HL-60 (cell line): ENCODE measurements around the gene GRIK5.

Source experiments
- POLR2AphosphoS5 ChIP-seq: IDR thresholded peaks from 2 replicates; pipeline ENCODE4 v1.6.1; 2012; ENCODE audit warnings: low read depth
- TF ChIP-seq, protein P1 (sequence below): IDR thresholded peaks from one replicate; pipeline ENCODE4 v1.5.1; 2011; ENCODE audit warnings: low read length, control low read depth, inconsistent platforms; ENCODE audit not compliant: insufficient read depth

DNA sequence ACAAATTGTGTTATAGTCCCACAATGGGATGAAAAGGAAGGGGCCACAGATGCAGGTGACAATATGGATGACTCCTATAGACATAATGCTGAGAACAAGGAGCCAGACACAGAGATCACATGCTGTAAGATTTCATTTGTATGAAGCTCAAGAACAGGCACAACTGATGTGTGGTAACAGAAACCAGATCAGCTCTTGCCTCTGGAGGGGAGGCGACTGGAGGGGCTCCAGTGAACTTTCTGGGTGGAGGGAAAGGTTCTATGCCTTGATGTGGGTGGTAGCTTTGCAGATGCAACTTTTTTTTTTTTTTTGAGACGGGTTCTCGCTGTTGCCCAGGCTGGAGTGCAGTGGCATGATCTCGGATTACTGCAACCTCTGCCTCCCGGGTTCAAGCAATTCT is 104.9 kb downstream of the GRIK5 start:
- TF ChIP-seq, protein P1, sequence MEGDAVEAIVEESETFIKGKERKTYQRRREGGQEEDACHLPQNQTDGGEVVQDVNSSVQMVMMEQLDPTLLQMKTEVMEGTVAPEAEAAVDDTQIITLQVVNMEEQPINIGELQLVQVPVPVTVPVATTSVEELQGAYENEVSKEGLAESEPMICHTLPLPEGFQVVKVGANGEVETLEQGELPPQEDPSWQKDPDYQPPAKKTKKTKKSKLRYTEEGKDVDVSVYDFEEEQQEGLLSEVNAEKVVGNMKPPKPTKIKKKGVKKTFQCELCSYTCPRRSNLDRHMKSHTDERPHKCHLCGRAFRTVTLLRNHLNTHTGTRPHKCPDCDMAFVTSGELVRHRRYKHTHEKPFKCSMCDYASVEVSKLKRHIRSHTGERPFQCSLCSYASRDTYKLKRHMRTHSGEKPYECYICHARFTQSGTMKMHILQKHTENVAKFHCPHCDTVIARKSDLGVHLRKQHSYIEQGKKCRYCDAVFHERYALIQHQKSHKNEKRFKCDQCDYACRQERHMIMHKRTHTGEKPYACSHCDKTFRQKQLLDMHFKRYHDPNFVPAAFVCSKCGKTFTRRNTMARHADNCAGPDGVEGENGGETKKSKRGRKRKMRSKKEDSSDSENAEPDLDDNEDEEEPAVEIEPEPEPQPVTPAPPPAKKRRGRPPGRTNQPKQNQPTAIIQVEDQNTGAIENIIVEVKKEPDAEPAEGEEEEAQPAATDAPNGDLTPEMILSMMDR = no peak
- no peak for TF ChIP-seq POLR2AphosphoS5
